COLO829 (cell line): ENCODE results near the gene THSD7B.
"Not testable (repeated sequence)": the region's sequence is repeated elsewhere in the genome, so short reads cannot be mapped to it uniquely, and the experiment has no call there.

ENCODE experiments used
- DNase-seq: peaks from one replicate; pipeline ENCODE4 v3.0.0; 2012; ENCODE audit warnings: low spot score

The THSD7B gene

GRCh38 chr2:136932700-136933099 lies 167.4 kb downstream of the THSD7B start:
- peak; percentile 22 for DNase-seq

GRCh38 chr2:136935119-136935518 lies 169.8 kb downstream of the THSD7B start:
- DNase-seq, result no peak

- DNase-seq, result no peak
These were observed 190.7 kb downstream of the THSD7B start for GRCh38 chr2:136956050-136956449.

GRCh38 chr2:136957044-136957443 lies 191.7 kb downstream of the THSD7B start:
- no peak for DNase-seq

- no peak for DNase-seq
These were observed 196.9 kb downstream of the THSD7B start for GRCh38 chr2:136962105-136962725.

- DNase-seq, result no peak
These were observed 201.1 kb downstream of the THSD7B start for GRCh38 chr2:136966485-136966884.

GRCh38 chr2:136980303-136980702 lies 215.0 kb downstream of the THSD7B start:
- DNase-seq, result no peak

- DNase-seq, result not testable (repeated sequence)
These were observed 216.3 kb downstream of the THSD7B start for GRCh38 chr2:136981689-136982088.

- no peak for DNase-seq
These were observed 219.7 kb downstream of the THSD7B start for GRCh38 chr2:136985044-136985443.

- DNase-seq, result no peak
These were observed 221.4 kb downstream of the THSD7B start for GRCh38 chr2:136986605-136987221.

- no peak for DNase-seq
These were observed 225.0 kb downstream of the THSD7B start for GRCh38 chr2:136990316-136990715.

GRCh38 chr2:136994793-136995192 lies 229.4 kb downstream of the THSD7B start:
- no peak for DNase-seq

GRCh38 chr2:136997557-136997956 lies 232.2 kb downstream of the THSD7B start:
- no peak for DNase-seq

GRCh38 chr2:137000811-137001210 lies 235.5 kb downstream of the THSD7B start:
- DNase-seq, result no peak

- DNase-seq, result no peak
These were observed 237.6 kb downstream of the THSD7B start for GRCh38 chr2:137002896-137003295.

GRCh38 chr2:137005210-137005609 lies 239.9 kb downstream of the THSD7B start:
- DNase-seq, result no peak

- no peak for DNase-seq
These were observed 242.6 kb downstream of the THSD7B start for GRCh38 chr2:137007938-137008337.

GRCh38 chr2:137009953-137010352 lies 244.6 kb downstream of the THSD7B start:
- no peak for DNase-seq

GRCh38 chr2:137020452-137021196 lies 255.3 kb downstream of the THSD7B start:
- DNase-seq, result no peak

GRCh38 chr2:137021763-137022162 lies 256.4 kb downstream of the THSD7B start:
- DNase-seq, result no peak

- no peak for DNase-seq
These were observed 257.9 kb downstream of the THSD7B start for GRCh38 chr2:137023205-137023604.

- no peak for DNase-seq
These were observed 266.4 kb downstream of the THSD7B start for GRCh38 chr2:137031731-137032130.

- DNase-seq, result no peak
These were observed 271.3 kb downstream of the THSD7B start for GRCh38 chr2:137036619-137037018.
